ENCODE measurements around the gene ANKRA2. TPM values are rescaled to one million over a fixed set of nuclear protein-coding genes. Genes with fewer than 3 reads are reported as not detected.

Gene ANKRA2
- total RNA-seq, 3 donors from 2014 or later (not counting 1 experiment from before 2014, with no cell fraction given), result 37.4 to 44.4 (median 41.9) TPM

- no peaks in the 10 kb centered on the region for H3K36me3 ChIP-seq (ENCODE audit: control insufficient read depth, insufficient read depth, low read length)
- DNase-seq (no peak), ATAC-seq (peak; percentile 88 to 91 (median 91))
- intact Hi-C loops (cut with micrococcal nuclease), result no loop called here
- Mint-ChIP-seq H3K9me3 (peaks cover 0 to 2% of the 10 kb centered on the region in 2 donors), H3K4me3 (peak overlapping the region; percentile 43), H3K27ac (peak overlapping the region; percentile 10 to 58), H3K36me3 (peaks cover 9% of the 10 kb centered on the region), H3K4me1 (peaks cover 15 to 23% of the 10 kb centered on the region in 2 donors), H3K27me3 (ENCODE audit: low read depth in 2 of 2) (peaks cover 5 to 9% of the 10 kb centered on the region in 2 donors)
- no peak overlapping the region for H3K4me3 ChIP-seq (ENCODE audit: low read length)
- no peak overlapping the region for H3K27ac ChIP-seq (ENCODE audit: low read length)
- no peaks in the 10 kb centered on the region for H3K9me3 ChIP-seq (ENCODE audit: control insufficient read depth, insufficient read depth, low read length)
- H3K27me3 ChIP-seq (ENCODE audit: control insufficient read depth, insufficient read depth, low read length), result no peaks in the 10 kb centered on the region
- WGBS (ENCODE audit: insufficient coverage), result 69% methylated on average over 5 of the region's 5 CpGs
- no peaks in the 10 kb centered on the region for H3K4me1 ChIP-seq (ENCODE audit: control insufficient read depth, insufficient read depth, low read length)
- TF ChIP-seq, protein P1, sequence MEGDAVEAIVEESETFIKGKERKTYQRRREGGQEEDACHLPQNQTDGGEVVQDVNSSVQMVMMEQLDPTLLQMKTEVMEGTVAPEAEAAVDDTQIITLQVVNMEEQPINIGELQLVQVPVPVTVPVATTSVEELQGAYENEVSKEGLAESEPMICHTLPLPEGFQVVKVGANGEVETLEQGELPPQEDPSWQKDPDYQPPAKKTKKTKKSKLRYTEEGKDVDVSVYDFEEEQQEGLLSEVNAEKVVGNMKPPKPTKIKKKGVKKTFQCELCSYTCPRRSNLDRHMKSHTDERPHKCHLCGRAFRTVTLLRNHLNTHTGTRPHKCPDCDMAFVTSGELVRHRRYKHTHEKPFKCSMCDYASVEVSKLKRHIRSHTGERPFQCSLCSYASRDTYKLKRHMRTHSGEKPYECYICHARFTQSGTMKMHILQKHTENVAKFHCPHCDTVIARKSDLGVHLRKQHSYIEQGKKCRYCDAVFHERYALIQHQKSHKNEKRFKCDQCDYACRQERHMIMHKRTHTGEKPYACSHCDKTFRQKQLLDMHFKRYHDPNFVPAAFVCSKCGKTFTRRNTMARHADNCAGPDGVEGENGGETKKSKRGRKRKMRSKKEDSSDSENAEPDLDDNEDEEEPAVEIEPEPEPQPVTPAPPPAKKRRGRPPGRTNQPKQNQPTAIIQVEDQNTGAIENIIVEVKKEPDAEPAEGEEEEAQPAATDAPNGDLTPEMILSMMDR (IDR thresholded peaks at IDR 0.05), result no peak
These were observed 38.6 kb upstream of the ANKRA2 start for GRCh38 chr5:73603998-73604397.

GRCh38 chr5:73599380-73599779, 33.9 kb upstream of the ANKRA2 start:
- ATAC-seq, result no peak
- Histone ChIP-seq H3K27me3 (ENCODE audit: control insufficient read depth, insufficient read depth, low read length) (no peaks in the 10 kb centered on the region), H3K27ac (ENCODE audit: low read length) (no peak overlapping the region), H3K4me1 (ENCODE audit: control insufficient read depth, insufficient read depth, low read length) (no peaks in the 10 kb centered on the region), H3K4me3 (ENCODE audit: low read length) (no peak overlapping the region), H3K36me3 (ENCODE audit: control insufficient read depth, insufficient read depth, low read length) (no peaks in the 10 kb centered on the region), H3K9me3 (ENCODE audit: control insufficient read depth, insufficient read depth, low read length) (no peaks in the 10 kb centered on the region)
- peaks cover 7 to 9% of the 10 kb centered on the region in 2 donors for H3K27me3 Mint-ChIP-seq (ENCODE audit: low read depth in 2 of 2)
- WGBS (ENCODE audit: insufficient coverage), result 90% methylated on average over 2 of the region's 3 CpGs
- peaks cover 9 to 12% of the 10 kb centered on the region in 2 donors for H3K4me1 Mint-ChIP-seq
- H3K36me3 Mint-ChIP-seq, result peaks cover 9% of the 10 kb centered on the region
- no peak for DNase-seq
- TF ChIP-seq, protein P1 (IDR thresholded peaks at IDR 0.05), result no peak
- peaks cover 0 to 2% of the 10 kb centered on the region in 2 donors for H3K9me3 Mint-ChIP-seq
- no peak overlapping the region for H3K4me3 Mint-ChIP-seq
- H3K27ac Mint-ChIP-seq, result no peak overlapping the region
- intact Hi-C loops (cut with micrococcal nuclease), result no loop called here

DNA sequence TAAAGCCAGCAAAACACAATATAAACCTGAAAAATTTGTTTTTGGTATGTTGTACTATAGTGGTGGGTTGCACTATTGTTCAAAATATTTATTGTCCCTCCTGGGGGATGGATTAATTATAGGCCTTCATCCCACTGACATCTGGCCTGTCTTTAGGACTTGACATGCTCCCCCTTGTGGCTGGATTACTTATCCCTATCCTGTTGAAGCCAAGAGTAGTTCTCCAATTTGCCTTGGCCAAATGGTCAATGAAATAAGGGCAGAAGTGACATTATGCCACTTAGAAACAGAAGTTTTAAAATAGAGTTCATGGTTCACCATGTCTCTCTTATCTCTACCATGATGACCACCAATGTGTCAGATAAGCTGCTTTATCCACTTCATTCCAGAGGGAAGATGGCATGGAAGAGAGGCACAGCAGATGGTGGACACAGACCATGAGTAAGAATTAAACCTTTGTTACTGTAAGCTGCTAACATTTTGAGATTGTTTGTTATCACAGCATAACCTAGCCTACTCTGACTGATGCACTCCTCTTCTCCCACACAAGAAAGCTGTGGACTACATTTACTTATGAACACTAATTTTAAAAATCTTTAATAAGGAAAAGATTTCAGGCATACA, 31.4 kb upstream of the ANKRA2 start:
- peak in 1 of 2 donors; percentile 38 for DNase-seq
- no peak overlapping the region for H3K4me3 Mint-ChIP-seq
- no peaks in the 10 kb centered on the region for H3K4me1 ChIP-seq (ENCODE audit: control insufficient read depth, insufficient read depth, low read length)
- H3K27ac Mint-ChIP-seq, result no peak overlapping the region
- intact Hi-C loops (cut with micrococcal nuclease), result no loop called here
- TF ChIP-seq, protein P1 (IDR thresholded peaks at IDR 0.05), result peak; percentile 43
- no peak overlapping the region for H3K27ac ChIP-seq (ENCODE audit: low read length)
- H3K27me3 ChIP-seq (ENCODE audit: control insufficient read depth, insufficient read depth, low read length), result no peaks in the 10 kb centered on the region
- no peaks in the 10 kb centered on the region for H3K9me3 ChIP-seq (ENCODE audit: control insufficient read depth, insufficient read depth, low read length)
- H3K27me3 Mint-ChIP-seq (ENCODE audit: low read depth in 2 of 2), result peaks cover 7 to 9% of the 10 kb centered on the region in 2 donors
- no peak overlapping the region for H3K4me3 ChIP-seq (ENCODE audit: low read length)
- H3K9me3 Mint-ChIP-seq, result peaks cover 0 to 2% of the 10 kb centered on the region in 2 donors
- H3K36me3 ChIP-seq (ENCODE audit: control insufficient read depth, insufficient read depth, low read length), result no peaks in the 10 kb centered on the region
- no peaks in the 10 kb centered on the region for H3K4me1 Mint-ChIP-seq
- H3K36me3 Mint-ChIP-seq, result peaks cover 5% of the 10 kb centered on the region
- no peak for ATAC-seq

- Histone ChIP-seq H3K4me3 (ENCODE audit: low read length) (no peak overlapping the region), H3K27ac (ENCODE audit: low read length) (no peak overlapping the region), H3K9me3 (ENCODE audit: control insufficient read depth, insufficient read depth, low read length) (no peaks in the 10 kb centered on the region), H3K27me3 (ENCODE audit: control insufficient read depth, insufficient read depth, low read length) (no peaks in the 10 kb centered on the region), H3K36me3 (ENCODE audit: control insufficient read depth, insufficient read depth, low read length) (no peaks in the 10 kb centered on the region), H3K4me1 (ENCODE audit: control insufficient read depth, insufficient read depth, low read length) (no peaks in the 10 kb centered on the region)
- no peak overlapping the region for H3K4me3 Mint-ChIP-seq
- no peaks in the 10 kb centered on the region for H3K9me3 Mint-ChIP-seq
- TF ChIP-seq, protein P1 (IDR thresholded peaks at IDR 0.05), result no peak
- DNase-seq (no peak), ATAC-seq (no peak)
- H3K27ac Mint-ChIP-seq, result no peak overlapping the region
- H3K36me3 Mint-ChIP-seq, result no peaks in the 10 kb centered on the region
- no peaks in the 10 kb centered on the region for H3K4me1 Mint-ChIP-seq
- 89% methylated on average over 1 of the region's 1 CpG for WGBS (ENCODE audit: insufficient coverage)
- intact Hi-C loops (cut with micrococcal nuclease), result no loop called here
- no peaks in the 10 kb centered on the region for H3K27me3 Mint-ChIP-seq (ENCODE audit: low read depth in 2 of 2)
These were observed 27.1 kb upstream of the ANKRA2 start for GRCh38 chr5:73592551-73592950.
